CD14-positive monocyte (primary cell): ENCODE data around the gene HMX2. TPM values are rescaled to one million over a fixed set of nuclear protein-coding genes. Genes with fewer than 3 reads are reported as not detected.

Experiments
- DNase-seq, 3 donors: peaks; one replicate each; pipeline ENCODE4 v3.0.0-alpha.2; 2011 to 2022
- H2AFZ ChIP-seq: 2 replicates; pipeline ENCODE4 v1.6.0; 2012; ENCODE audit warnings: mild to moderate bottlenecking, low read depth, low read length, inconsistent platforms; ENCODE audit not compliant: insufficient read depth, poor library complexity, severe bottlenecking
- H3K27ac ChIP-seq, 2 donors: 1 replicate in 1 of 2; 2 replicates in 1 of 2; pipeline ENCODE4 v1.5.1; 2012 to 2013; ENCODE audit warnings: low read length in 2 of 2, control low read depth in 1 of 2, inconsistent platforms in 1 of 2, low read depth in 1 of 2, mild to moderate bottlenecking in 1 of 2
- H3K27me3 ChIP-seq, 2 donors: one replicate each; pipeline versions ENCODE4 v1.6.0 to v1.6.1; 2011 to 2013; ENCODE audit warnings: low read length in 2 of 2; ENCODE audit not compliant: control insufficient read depth in 2 of 2, insufficient read depth in 2 of 2
- H3K36me3 ChIP-seq, 2 donors: replicated peaks in 1 of 2; 1 replicate in 1 of 2; 2 replicates in 1 of 2; pipeline versions ENCODE4 v1.5.1 to v1.6.1; 2012 to 2013; ENCODE audit warnings: low read length in 2 of 2, control low read depth in 1 of 2, inconsistent platforms in 1 of 2, mild to moderate bottlenecking in 1 of 2; ENCODE audit not compliant: insufficient read depth in 2 of 2, control insufficient read depth in 1 of 2
- H3K4me1 ChIP-seq, 2 donors: 1 replicate in 1 of 2; 2 replicates in 1 of 2; pipeline versions ENCODE4 v1.5.1 to v1.6.1; 2012 to 2013; ENCODE audit warnings: low read length in 2 of 2, control low read depth in 1 of 2, inconsistent platforms in 1 of 2, mild to moderate bottlenecking in 1 of 2, moderate library complexity in 1 of 2; ENCODE audit not compliant: insufficient read depth in 2 of 2, control insufficient read depth in 1 of 2
- H3K4me2 ChIP-seq: replicated peaks from 2 replicates; pipeline ENCODE3; 2012; ENCODE audit warnings: low read length, moderate library complexity, mild to moderate bottlenecking; ENCODE audit not compliant: poor library complexity, severe bottlenecking; ENCODE audit errors: extremely low read depth
- H3K4me3 ChIP-seq, 3 experiments: fragments of 200-600 bp in 1 of 3; sonication (generic) in 1 of 3; replicated peaks in 1 of 3; 1 replicate in 2 of 3; 2 replicates in 1 of 3; pipeline ENCODE4 v1.5.1; 2011 to 2013; ENCODE audit warnings: low read length in 3 of 3, mild to moderate bottlenecking in 3 of 3, control low read depth in 2 of 3, low read depth in 2 of 3, inconsistent platforms in 1 of 3, moderate library complexity in 1 of 3
- H3K79me2 ChIP-seq: 2 replicates; pipeline ENCODE4 v1.6.0; 2012; ENCODE audit warnings: mild to moderate bottlenecking, control low read depth, inconsistent platforms, low read length, moderate library complexity; ENCODE audit not compliant: insufficient read depth
- H3K9ac ChIP-seq: 2 replicates; pipeline ENCODE4 v1.6.0; 2017; ENCODE audit warnings: low read length, mild to moderate bottlenecking; ENCODE audit not compliant: insufficient read depth, poor library complexity, severe bottlenecking
- H3K9me3 ChIP-seq, 2 donors: replicated peaks in 1 of 2; 1 replicate in 1 of 2; 2 replicates in 1 of 2; pipeline versions ENCODE4 v1.5.1 to v1.6.1; 2012 to 2013; ENCODE audit warnings: low read length in 2 of 2, control low read depth in 1 of 2; ENCODE audit not compliant: control insufficient read depth in 1 of 2, insufficient read depth in 1 of 2
- H4K20me1 ChIP-seq: 2 replicates; pipeline ENCODE4 v1.6.0; 2012; ENCODE audit warnings: mild to moderate bottlenecking, low read length, control low read depth, moderate library complexity; ENCODE audit not compliant: insufficient read depth
- H3K27ac Mint-ChIP-seq, 7 donors: one replicate each; pipeline ENCODE4 v1.8.0; 2020; ENCODE audit warnings: mild to moderate bottlenecking in 7 of 7, mixed read lengths in 7 of 7, moderate library complexity in 6 of 7, inconsistent platforms in 2 of 7
- H3K27me3 Mint-ChIP-seq, 3 donors: one replicate each; pipeline ENCODE4 v1.8.0; 2021 to 2022; ENCODE audit warnings: low read depth in 3 of 3, mild to moderate bottlenecking in 3 of 3, mixed read lengths in 3 of 3, moderate library complexity in 3 of 3, inconsistent platforms in 1 of 3
- H3K36me3 Mint-ChIP-seq, 2 donors: one replicate each; pipeline ENCODE4 v1.8.0; 2020; ENCODE audit warnings: mixed read lengths in 2 of 2, inconsistent platforms in 1 of 2, mild to moderate bottlenecking in 1 of 2
- H3K4me1 Mint-ChIP-seq: one replicate; pipeline ENCODE4 v1.8.0; 2020; ENCODE audit warnings: mild to moderate bottlenecking, mixed read lengths
- H3K4me3 Mint-ChIP-seq, 2 donors: one replicate each; pipeline ENCODE4 v1.8.0; 2020; ENCODE audit warnings: mild to moderate bottlenecking in 2 of 2, mixed read lengths in 2 of 2, moderate library complexity in 1 of 2
- H3K9me3 Mint-ChIP-seq, 7 donors: one replicate each; pipeline ENCODE4 v1.8.0; 2020 to 2022; ENCODE audit warnings: mixed read lengths in 7 of 7, mild to moderate bottlenecking in 6 of 7, moderate library complexity in 6 of 7, inconsistent platforms in 2 of 7
- CTCF ChIP-seq: fragments of 200-600 bp; IDR thresholded peaks from one replicate; pipeline ENCODE4 v1.8.0; 2022; ENCODE audit warnings: antibody characterized with exemption, mild to moderate bottlenecking
- whole genome bisulfite sequencing: methylation state at CpG from one replicate; pipeline ENCODE4 v1.1.5; 2013; ENCODE audit warnings: missing lambda C conversion rate; ENCODE audit not compliant: insufficient coverage; 5-methylcytosine and 5-hydroxymethylcytosine counted together
- intact Hi-C, 2 donors: fragments of 100-400 bp; cut with micrococcal nuclease; formaldehyde crosslinking; loops; one replicate each; pipeline versions ENCODE4 v1.15.0 to v1.15.1; 2023
- polyA plus RNA-seq, 3 donors: library from polyadenylated mRNA; depleted of rRNA in 1 of 3; unstranded in 2 of 3; stranded (reverse) in 1 of 3; fragments of 300-500 nt in 2 of 3; fragments of >200 nt in 1 of 3; fragmentation: Illumina TruSeq in 2 of 3; gene quantifications; 1 replicate in 2 of 3; 2 replicates in 1 of 3; pipeline ENCODE4 v1.2.3, GENCODE V29; 2012 to 2021

Gene HMX2
- polyA plus RNA-seq, 3 donors = not detected

- no peak overlapping the region for H3K27ac ChIP-seq
- no peak overlapping the region for H2AFZ ChIP-seq
- H3K9ac ChIP-seq = no peak overlapping the region
- H3K4me3 ChIP-seq = no peak overlapping the region
- H3K4me1 ChIP-seq = peaks cover 2 to 5% of the 10 kb centered on the region in 2 donors
- intact Hi-C loops = no loop called here
- Mint-ChIP-seq H3K27ac (peak overlapping the region in 1 of 7 donors; percentile 36), H3K4me1 (peaks cover 20% of the 10 kb centered on the region), H3K36me3 (peaks cover 74 to 93% of the 10 kb centered on the region in 2 donors), H3K4me3 (no peak overlapping the region), H3K27me3 (no peaks in the 10 kb centered on the region), H3K9me3 (no peaks in the 10 kb centered on the region)
- 78% methylated on average over 5 of the region's 11 CpGs for WGBS
- no peak overlapping the region for H3K4me2 ChIP-seq
- H4K20me1 ChIP-seq = peaks cover 47% of the 10 kb centered on the region
- H3K36me3 ChIP-seq = peaks cover 76 to 97% of the 10 kb centered on the region in 2 donors
- DNase-seq = no peak
- H3K27me3 ChIP-seq = no peaks in the 10 kb centered on the region
- peaks cover 79% of the 10 kb centered on the region for H3K79me2 ChIP-seq
- no peak for TF ChIP-seq CTCF
- H3K9me3 ChIP-seq = no peaks in the 10 kb centered on the region
Measured at GRCh38 chr10:123160311-123160980, 12.5 kb downstream of the HMX2 start.

- Mint-ChIP-seq H3K4me3 (no peak overlapping the region), H3K9me3 (no peaks in the 10 kb centered on the region), H3K4me1 (no peaks in the 10 kb centered on the region), H3K36me3 (peaks cover 75 to 93% of the 10 kb centered on the region in 2 donors), H3K27me3 (no peaks in the 10 kb centered on the region), H3K27ac (no peak overlapping the region)
- intact Hi-C loops = no loop called here
- Histone ChIP-seq H4K20me1 (peaks cover 23% of the 10 kb centered on the region), H3K36me3 (peaks cover 86 to 100% of the 10 kb centered on the region in 2 donors), H3K4me3 (no peak overlapping the region), H3K27me3 (no peaks in the 10 kb centered on the region), H3K79me2 (peaks cover 45% of the 10 kb centered on the region), H3K4me2 (no peak overlapping the region), H2AFZ (no peak overlapping the region), H3K9ac (no peak overlapping the region), H3K27ac (no peak overlapping the region), H3K4me1 (no peaks in the 10 kb centered on the region), H3K9me3 (no peaks in the 10 kb centered on the region)
- WGBS = no CpG with 5 or more reads among the region's 2 CpGs
- no peak for TF ChIP-seq CTCF
- DNase-seq = no peak
Measured at GRCh38 chr10:123164319-123164718, 16.4 kb downstream of the HMX2 start.
